GM12878 (cell line): ENCODE results near the gene BPIFB3.

Source experiments
- CTCF ChIP-seq, 3 experiments: IDR thresholded peaks in 2 of 3; conservative IDR thresholded peaks in 1 of 3; 2 replicates each; pipeline ENCODE4 v1.5.1; 2011; ENCODE audit warnings: low read depth in 3 of 3, low read length in 3 of 3, mild to moderate bottlenecking in 3 of 3, control low read depth in 2 of 3, moderate library complexity in 2 of 3, inconsistent platforms in 1 of 3, mixed read lengths in 1 of 3; ENCODE audit not compliant: control insufficient read depth in 2 of 3, insufficient read depth in 1 of 3; ENCODE audit errors: extremely low read depth in 1 of 3
- EZH2 ChIP-seq: IDR thresholded peaks from 2 replicates; pipeline ENCODE4 v1.6.1; 2012; ENCODE audit warnings: low read depth, mild to moderate bottlenecking, control low read depth, inconsistent platforms, low read length, borderline replicate concordance; ENCODE audit not compliant: control insufficient read depth
- NFYB ChIP-seq: IDR thresholded peaks from 2 replicates; pipeline ENCODE4 v1.6.1; 2011; ENCODE audit warnings: low read depth, mild to moderate bottlenecking, low read length, improper control_type of control experiment, moderate library complexity; ENCODE audit not compliant: insufficient read depth
- PBX3 ChIP-seq: IDR thresholded peaks from 2 replicates; pipeline ENCODE4 v1.6.1; 2011; ENCODE audit warnings: mild to moderate bottlenecking, low read depth, low read length, moderate library complexity; ENCODE audit not compliant: insufficient replicate concordance
- POLR2A ChIP-seq: IDR thresholded peaks from 2 replicates; pipeline ENCODE4 v1.6.1; 2011; ENCODE audit warnings: low read depth, mild to moderate bottlenecking, low read length

DNA sequence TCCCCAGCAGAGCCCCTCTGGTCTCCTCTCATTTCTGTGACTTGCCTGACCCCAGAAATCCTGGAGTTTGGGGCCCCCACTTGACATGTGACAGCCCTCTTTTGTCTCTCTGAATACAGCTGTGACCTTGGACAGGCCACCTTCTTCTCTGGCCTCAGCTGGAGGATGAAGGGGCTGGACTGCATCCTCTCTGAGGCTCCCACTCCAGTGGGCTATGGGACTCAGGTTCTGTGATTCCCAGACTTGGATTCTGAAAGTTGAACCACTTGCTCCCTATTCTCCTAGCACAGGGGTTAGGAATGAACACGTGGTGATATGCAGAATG is 9.1 kb downstream of the BPIFB3 start:
- TF ChIP-seq CTCF (IDR thresholded peaks at IDR 0.05 in 2 of 3, conservative IDR thresholded peaks at IDR 0.05 in 1 of 3; ENCODE audit: control insufficient read depth in 2 of 3, extremely low read depth in 1 of 3, insufficient read depth in 1 of 3, low read depth in 3 of 3, low read length in 3 of 3) (no peak), POLR2A (no peak), PBX3 (no peak), EZH2 (no peak), NFYB (no peak)
